Colonic mucosa (tissue), 4 donors: Measurements from ENCODE around the gene LRRN2. TPM values are rescaled to one million over a fixed set of nuclear protein-coding genes. Genes with fewer than 3 reads are reported as not detected.
A peak's percentile ranks its signal among the peaks of the same experiment; 100 is the strongest.

Experiments used
- DNase-seq: peaks from one replicate; pipeline ENCODE4 v3.0.0-alpha.2; 2020
- H3K27ac ChIP-seq: fragments of 200-600 bp; one replicate; pipeline ENCODE4 v1.8.0; 2021
- H3K27me3 ChIP-seq: fragments of 200-600 bp; one replicate; pipeline ENCODE4 v1.8.0; 2021
- H3K36me3 ChIP-seq: fragments of 200-600 bp; one replicate; pipeline ENCODE4 v1.8.0; 2021
- H3K4me1 ChIP-seq: fragments of 200-600 bp; one replicate; pipeline ENCODE4 v1.8.0; 2021; ENCODE audit warnings: mild to moderate bottlenecking
- H3K4me3 ChIP-seq: fragments of 200-600 bp; one replicate; pipeline ENCODE4 v1.8.0; 2021
- H3K9ac ChIP-seq, 2 donors: one replicate each; pipeline ENCODE4 v1.7.0; 2013; ENCODE audit warnings: control low read depth in 2 of 2, low read depth in 2 of 2, low read length in 2 of 2
- H3K9me3 ChIP-seq: fragments of 200-600 bp; one replicate; pipeline ENCODE4 v1.8.0; 2021
- CTCF ChIP-seq: fragments of 200-600 bp; IDR thresholded peaks from one replicate; pipeline ENCODE4 v1.8.0; 2022; ENCODE audit warnings: antibody characterized with exemption, mild to moderate bottlenecking
- intact Hi-C: fragments of 100-400 bp; cut with DNase I; formaldehyde crosslinking; loops from one replicate; pipeline ENCODE4 v1.14.1; 2022
- total RNA-seq, 2 donors: library from RNA; stranded (reverse); fragmentation: NEBNext Ultra II Directional in 1 of 2; extraction: Animal tissue kit (Norgen Biotek cat#: 25700) in 1 of 2; gene quantifications; one replicate each; pipeline ENCODE4 v1.2.1, GENCODE V29; 2021
- donor health status: healthy.
- donor health status: DM: no; HTN: no; CAD: no.
- donor health status: DM: no; HTN: no; CAD: no.

The LRRN2 gene
- total RNA-seq, 2 donors from 2014 or later, result 13.1 to 13.9 TPM

GRCh38 chr1:204624631-204625216, 60.8 kb downstream of the LRRN2 start:
- Histone ChIP-seq H3K36me3 (no peaks in the 10 kb centered on the region), H3K27me3 (no peaks in the 10 kb centered on the region), H3K4me3 (no peak overlapping the region), H3K4me1 (no peaks in the 10 kb centered on the region), H3K9me3 (no peaks in the 10 kb centered on the region), H3K27ac (no peak overlapping the region), H3K9ac (no peak overlapping the region)
- intact Hi-C loops, result no loop called here
- no peak for TF ChIP-seq CTCF
- no peak for DNase-seq

DNA sequence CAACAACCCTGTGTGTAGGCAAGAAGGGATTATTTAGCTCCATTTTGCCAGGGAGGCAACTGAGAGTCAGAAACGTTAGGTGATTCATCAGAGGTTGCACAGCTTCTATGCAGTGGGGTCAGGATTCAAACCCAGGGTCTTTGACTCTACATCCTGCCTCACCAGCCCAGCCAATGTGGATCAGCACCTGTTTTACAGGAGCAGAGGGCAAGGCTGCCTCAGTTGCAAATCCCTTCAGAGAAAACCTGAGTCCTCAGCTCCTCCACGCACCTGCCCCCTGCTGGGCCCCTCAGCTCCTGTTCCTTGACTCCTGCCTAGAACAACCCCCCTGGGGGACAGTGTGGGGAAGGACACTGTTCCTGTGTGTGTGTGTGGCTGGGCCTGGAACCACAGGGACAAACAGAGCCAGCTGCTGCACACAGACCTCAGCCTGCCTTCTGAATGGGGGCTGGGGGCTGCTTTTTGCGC, 61.6 kb downstream of the LRRN2 start:
- no peaks in the 10 kb centered on the region for H3K4me1 ChIP-seq
- no peaks in the 10 kb centered on the region for H3K36me3 ChIP-seq
- intact Hi-C loops, result no loop called here
- no peak overlapping the region for H3K9ac ChIP-seq
- TF ChIP-seq CTCF, result no peak
- no peak overlapping the region for H3K4me3 ChIP-seq
- DNase-seq, result no peak
- H3K9me3 ChIP-seq, result no peaks in the 10 kb centered on the region
- H3K27ac ChIP-seq, result no peak overlapping the region
- no peaks in the 10 kb centered on the region for H3K27me3 ChIP-seq

DNA sequence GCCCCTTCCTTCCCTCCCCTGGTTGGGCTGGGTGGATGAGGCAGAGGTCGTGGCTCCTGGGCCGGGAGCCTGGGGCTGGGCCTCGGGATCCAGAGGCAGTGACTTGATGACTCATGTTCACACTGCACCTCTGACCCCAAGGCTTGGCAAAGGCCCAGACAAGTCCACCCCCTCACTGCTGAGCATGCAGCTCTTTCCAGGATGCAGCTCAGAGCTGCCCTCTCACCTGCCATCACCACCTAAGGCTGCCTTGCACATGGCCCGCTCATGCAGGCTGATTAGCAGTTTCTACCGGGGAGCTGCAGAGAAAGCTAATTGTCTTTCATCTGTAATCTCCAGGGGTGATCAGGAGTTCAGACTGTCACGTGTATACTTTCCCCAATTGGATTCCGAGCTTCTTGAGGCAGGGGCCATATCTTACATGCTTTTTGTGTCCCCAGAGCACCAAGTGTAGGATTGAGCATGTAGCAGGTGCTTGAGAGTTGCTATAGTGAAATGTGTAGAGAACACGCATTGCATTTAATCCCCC, 62.1 kb downstream of the LRRN2 start:
- no peaks in the 10 kb centered on the region for H3K27me3 ChIP-seq
- no peak overlapping the region for H3K27ac ChIP-seq
- no peak overlapping the region for H3K4me3 ChIP-seq
- H3K4me1 ChIP-seq, result no peaks in the 10 kb centered on the region
- H3K9ac ChIP-seq, result no peak overlapping the region
- intact Hi-C loops, result no loop called here
- H3K36me3 ChIP-seq, result no peaks in the 10 kb centered on the region
- H3K9me3 ChIP-seq, result no peaks in the 10 kb centered on the region
- DNase-seq, result peak; percentile 56
- no peak for TF ChIP-seq CTCF

GRCh38 chr1:204621996-204622395, 63.5 kb downstream of the LRRN2 start:
- Histone ChIP-seq H3K4me1 (no peaks in the 10 kb centered on the region), H3K9ac (no peak overlapping the region)
- no peak for TF ChIP-seq CTCF

GRCh38 chr1:204621396-204621795, 64.1 kb downstream of the LRRN2 start:
- DNase-seq, result no peak
- H3K9me3 ChIP-seq, result no peaks in the 10 kb centered on the region
- H3K27ac ChIP-seq, result no peak overlapping the region
- H3K27me3 ChIP-seq, result no peaks in the 10 kb centered on the region
- no peaks in the 10 kb centered on the region for H3K36me3 ChIP-seq
- intact Hi-C loops, result no loop called here
- no peaks in the 10 kb centered on the region for H3K4me1 ChIP-seq
- no peak for TF ChIP-seq CTCF
- H3K4me3 ChIP-seq, result no peak overlapping the region
- H3K9ac ChIP-seq, result no peak overlapping the region

More at GRCh38 chr1:204621996-204622395, 63.5 kb downstream of the LRRN2 start:
- H3K4me3 ChIP-seq, result no peak overlapping the region
- H3K9me3 ChIP-seq, result no peaks in the 10 kb centered on the region
- intact Hi-C loops, result no loop called here
- DNase-seq, result no peak
- no peak overlapping the region for H3K27ac ChIP-seq
- no peaks in the 10 kb centered on the region for H3K27me3 ChIP-seq
- no peaks in the 10 kb centered on the region for H3K36me3 ChIP-seq
